CD4-positive, alpha-beta T cell treated with Interleukin-17A for 1 hour (primary cell): ENCODE measurements around the gene KIAA0040.

Experiments used
- DNase-seq: peaks from one replicate; pipeline ENCODE4 v3.0.0-alpha.2; 2020

The KIAA0040 gene

DNA sequence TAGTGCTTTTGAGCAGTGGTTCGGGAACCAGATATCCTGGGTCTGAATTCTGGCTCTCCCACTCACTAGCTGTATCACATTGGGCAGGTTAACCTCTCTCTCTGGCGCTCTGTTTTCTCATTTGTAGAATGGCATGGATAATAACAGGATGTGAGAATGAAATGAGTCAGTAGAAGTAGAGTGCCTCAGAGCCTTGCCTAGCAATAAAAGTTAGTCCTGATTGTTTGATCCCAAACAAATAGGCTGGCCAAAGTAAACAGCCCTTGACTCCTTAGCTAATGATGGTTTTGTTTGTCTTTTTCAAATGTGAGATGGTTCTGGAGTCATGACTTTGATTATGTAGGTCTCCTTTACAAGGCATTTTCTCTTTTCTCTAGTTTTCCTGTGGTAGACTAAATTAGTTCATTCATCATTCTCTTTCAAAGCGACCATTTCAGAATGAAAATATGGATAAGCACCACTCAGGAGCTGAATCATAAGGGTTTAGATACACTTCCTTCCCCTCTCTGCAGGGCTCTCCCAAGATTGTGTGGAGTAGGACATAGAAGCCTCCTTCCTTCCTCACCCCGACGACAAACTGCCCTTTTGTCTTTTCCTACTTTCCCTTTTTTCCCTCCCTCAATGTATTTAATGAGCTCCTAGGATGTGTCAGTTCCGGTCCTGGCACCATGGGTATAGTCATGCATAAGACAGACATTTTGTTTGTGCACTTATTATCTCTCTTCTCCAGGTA is 23.1 kb downstream of the KIAA0040 start:
- DNase-seq, result no peak

DNA sequence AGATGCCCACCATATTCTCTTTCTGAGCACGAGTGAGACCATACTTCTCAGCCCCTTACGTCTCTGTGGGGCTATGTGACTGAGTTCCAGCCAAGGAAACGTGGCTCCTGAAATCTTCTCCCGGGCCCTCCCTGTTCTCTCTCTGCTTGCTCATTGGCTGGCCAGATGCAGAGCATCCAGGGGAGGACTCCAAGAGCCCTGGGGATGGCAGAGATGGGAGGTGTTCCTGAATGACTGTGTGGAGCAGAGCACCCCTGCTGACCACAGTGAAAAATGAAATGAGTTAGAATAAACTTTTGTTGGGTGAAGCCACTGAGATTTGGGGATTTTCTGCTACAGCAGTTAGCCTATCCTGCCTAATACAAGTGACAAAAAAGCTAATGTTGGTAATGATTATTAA is 23.8 kb downstream of the KIAA0040 start:
- DNase-seq, result no peak

DNA sequence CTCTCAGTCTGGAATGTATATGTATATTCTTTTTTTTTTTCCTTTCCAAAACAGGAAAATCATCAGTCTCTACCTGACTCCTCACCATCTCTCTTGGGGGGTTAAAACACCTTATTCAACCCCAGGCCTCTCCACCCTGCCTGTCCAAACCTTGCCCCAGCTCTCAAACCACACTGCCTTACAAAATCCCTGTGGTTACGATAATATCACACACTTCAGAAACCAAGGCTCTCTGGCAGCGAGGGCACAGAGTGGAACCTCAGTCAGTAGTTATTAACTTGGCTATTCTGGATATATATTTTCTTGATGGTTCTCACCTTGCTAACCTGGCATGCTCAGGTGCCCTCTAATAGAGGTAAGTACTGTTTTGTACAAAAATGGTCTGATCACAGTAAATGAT is 24.7 kb downstream of the KIAA0040 start:
- DNase-seq, result no peak

DNA sequence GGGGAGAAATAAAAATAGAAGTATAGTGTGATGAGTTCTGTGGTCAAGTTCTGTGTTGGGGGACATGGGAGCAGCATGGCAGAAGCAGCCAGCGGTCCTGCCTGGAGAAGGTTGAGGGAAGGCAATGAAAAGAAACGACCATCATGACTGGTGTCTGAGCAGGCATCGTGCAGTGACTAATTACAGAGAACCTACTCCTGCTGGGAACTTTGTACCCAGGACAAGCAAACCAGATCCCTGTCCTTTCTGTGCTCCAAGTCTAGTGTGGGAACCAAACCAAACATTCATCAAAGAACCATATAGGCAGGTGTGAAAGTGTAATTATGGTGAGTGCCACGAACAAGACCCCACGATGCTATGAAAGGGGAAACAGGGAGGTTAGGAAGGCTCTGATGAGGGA is 25.8 kb downstream of the KIAA0040 start:
- no peak for DNase-seq

DNA sequence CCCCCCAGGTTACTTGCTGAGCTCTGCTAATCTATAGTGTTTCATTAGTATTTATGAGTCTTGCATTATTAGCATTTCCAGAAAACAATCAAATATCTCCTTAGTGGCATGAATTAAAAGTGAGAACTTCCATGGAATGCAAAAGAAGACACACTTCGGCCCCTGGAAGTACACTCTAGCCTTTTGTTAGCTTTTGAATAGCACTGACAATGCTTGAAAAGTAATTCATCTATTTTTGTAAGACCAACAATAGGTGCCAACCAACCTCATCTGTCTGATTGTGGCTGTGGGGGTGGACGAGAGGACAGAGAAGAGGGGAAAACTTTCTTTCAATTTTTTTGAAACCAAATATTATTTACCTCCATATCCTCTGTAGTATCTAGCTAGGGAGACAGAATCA is 27.8 kb downstream of the KIAA0040 start:
- DNase-seq, result no peak

DNA sequence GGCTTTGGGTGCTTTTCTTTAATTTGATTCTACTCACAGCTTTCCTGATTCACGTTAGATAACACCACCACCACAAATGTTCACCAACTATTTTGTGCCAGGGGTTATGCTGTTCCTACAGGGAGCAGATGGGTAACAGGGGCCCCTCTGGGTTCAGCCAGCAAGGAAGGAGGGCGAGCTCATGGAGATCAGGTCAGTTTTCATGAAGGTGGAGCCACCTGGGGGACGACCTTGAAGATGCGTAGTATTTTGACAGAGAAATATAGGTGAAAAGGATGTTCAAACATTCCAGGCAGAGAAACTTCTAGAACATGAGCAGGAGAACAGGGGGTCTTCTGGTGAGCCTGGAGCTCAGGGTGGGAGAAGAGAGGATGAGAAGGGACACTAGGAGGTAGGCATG is 28.9 kb downstream of the KIAA0040 start:
- no peak for DNase-seq

DNA sequence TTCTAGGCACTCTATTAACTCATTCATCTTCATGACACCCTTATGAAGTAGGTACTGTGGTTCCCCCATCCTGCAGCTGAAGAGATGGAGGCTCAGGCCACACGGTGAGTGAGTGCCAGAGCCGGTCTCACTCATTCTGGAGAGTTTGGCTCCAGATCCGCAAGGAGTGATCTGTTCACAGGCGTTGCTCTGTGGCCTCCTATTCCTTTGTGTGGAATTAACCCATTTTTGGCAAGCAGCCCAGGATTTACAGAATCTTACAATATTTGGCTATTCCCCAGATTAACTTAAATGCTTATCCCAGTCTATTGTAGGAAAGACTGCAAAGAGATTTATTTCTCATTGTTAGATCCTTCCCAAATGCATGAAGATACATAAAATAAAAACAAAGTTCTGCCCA is 29.6 kb downstream of the KIAA0040 start:
- no peak for DNase-seq

DNA sequence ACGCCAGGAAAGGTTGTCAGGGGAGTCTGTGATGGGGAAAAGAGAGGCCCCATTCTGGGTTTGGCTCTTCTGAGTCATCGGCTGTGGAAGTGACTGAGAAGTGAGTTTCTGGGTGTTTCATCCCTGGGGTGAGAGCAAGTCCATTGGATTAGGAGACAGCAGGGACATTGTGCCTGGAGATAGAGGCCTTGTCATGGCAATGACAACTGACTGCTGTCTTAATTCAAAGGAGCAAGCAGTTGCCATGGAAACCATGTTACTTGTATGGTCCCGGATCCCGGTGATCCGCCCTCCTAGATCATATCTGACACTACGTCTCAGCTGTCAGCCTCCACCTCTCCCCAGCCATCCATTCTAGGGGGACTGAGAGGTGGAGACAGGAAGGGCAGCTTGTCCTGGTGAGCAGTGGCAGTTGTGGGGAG is 34.4 kb downstream of the KIAA0040 start:
- no peak for DNase-seq

DNA sequence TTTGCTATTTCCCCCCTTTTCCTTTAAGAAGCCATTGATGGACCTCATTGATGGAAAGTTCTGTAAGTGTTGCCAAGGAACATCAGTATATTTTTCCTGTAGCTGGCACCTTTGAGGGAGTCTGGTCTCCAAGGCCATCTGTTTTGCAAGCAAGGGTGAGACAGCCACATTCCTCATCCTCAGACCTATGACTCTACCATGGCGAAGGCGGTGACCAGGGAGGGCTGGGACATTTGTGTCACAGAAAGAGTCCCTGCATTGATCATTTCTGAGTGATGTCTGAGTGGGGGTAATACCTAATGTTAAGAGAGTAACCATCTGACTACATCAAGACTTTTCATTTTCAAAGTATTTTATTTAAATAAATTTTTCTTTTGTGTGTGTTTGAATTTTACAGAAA is 35.4 kb downstream of the KIAA0040 start:
- DNase-seq, result no peak

DNA sequence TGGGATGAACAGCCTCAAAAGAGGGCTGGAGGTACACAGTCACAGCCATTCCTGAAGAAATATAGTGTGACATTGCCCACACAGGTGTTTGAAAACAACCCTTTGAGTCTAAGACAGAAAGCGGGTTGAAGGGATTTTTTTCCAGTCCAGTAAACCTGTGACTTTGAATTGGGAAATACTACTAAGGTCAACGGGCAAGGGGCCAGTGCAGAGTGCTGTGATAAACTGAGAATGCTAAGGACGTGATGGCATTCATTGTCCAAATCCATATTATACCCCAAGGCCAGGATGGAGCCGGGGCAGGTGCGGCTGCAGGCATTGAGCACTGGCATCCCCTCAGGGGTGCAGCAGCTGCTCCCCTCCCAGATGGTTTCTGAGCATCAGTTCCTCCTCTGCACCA is 36.6 kb downstream of the KIAA0040 start:
- no peak for DNase-seq

DNA sequence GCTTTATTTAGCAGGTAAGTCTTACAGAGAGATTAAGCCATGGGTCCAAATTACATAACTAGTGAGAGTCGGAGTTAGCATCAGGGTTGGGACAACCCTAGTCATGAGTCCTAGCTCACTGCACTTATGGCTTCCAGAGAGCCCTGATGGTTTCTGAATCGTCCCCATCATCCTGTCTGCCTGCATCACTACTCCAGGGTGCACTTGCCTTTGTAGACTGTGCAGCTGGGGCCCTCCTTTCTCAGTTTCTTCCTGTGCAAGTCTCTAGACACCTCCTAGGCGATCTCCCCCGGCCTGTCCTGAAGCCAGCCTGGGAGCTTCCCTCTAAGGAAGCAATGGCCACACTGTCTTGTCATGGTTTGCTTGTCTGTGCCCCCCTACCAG is 37.1 kb downstream of the KIAA0040 start:
- DNase-seq, result no peak

DNA sequence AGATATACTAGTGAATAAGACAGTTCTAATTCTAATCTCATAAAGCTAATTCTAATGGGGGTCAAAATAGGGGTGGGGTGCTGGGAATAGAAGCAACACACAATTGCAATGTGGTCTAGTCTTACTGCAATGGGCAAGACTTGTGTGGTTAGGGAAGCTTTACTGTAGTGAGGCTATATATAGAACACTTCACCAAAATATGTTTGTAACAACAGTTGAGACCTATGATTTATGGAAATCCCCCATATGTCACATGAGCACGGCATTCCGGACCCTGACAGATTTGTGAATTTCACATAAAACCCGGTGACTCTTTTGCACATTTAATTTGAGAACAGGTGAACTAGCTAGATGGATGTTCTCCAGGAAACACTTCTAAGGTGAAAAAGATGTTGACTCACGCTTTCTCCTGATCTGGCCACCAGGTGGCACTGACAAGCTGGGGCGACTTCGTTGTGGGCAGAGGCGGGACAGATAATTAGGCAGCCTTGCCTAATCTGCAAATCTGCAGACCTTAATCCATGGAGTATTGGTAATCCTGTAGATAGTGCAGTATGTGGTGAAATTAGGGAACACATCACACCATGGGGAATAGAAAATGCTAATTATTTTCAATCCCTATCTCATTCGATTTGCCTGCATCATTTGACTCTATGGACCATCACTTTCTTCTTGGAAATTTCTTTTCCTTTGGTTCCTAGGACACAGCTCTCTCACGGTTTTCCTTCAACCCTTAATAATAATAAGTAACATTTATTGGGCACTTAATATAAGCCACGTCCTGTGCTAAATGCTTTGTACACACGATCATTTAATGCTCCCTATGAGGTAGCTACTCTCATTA is 37.7 kb downstream of the KIAA0040 start:
- DNase-seq, result peak; percentile 77

DNA sequence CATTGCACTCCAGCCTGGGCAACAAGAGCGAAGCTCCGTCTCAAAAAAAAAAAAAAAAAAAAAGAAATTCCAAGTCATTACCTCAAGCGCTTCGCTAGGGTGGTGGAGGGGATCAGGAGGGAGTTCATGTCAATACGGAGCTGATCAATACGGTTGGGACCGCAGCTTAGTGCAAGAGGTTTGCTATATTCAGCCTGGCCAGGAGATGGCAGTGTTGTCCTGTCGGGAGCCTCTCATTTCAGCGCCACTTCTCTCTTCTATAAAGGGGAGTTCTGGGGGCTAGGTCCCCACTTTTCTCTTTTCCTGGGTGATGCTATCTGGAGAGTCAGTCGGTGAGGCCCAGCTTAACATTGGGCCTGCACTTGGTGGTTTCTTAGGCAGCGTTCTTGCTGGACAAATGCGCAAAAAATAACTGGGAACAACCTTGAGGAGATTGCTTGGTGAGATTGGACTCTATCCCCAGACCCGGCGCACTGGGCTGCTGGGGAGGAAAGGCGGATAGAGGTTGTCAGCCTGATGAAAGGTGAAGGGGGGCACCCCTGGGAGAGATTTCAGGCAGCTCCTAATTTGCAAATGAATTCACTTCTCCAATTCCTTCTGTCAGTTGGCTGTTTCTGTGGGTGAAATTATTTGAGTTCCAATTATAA is 40.4 kb downstream of the KIAA0040 start:
- DNase-seq, result peak; percentile 71

DNA sequence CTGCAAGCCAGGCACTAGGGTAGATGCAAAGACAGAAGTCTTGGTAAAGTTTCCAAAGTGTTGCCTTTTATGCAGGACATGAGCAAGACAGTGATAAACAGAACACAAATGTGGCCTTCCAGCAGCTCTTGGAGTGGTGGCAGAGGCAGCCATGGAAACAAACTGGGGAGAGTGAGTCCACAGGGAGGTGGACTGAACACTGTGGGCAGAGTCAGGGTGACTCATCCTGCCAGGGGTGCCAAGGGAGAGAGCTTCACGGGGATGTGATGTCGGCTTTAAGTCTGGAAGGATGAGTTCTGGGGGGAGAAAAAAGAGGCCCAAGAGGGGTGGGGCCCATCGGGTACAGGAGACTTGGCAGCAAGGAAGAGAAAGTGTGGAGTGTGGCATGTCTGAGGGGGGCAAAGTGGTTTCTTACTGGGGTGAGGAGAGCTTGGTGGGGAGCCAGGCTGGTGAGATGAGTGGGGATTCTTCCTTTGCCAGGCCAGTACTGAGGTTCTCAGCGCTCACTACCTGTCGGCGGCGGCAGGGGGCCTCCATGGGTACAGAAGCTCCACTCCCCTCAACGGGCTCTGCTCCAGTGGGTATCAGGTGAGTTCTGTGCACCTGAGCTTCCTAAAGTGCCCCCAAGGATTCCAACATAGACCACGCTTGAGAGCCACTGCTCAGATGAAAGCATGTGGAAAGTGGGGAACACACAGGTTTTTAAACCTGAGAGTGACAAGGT is 41.8 kb downstream of the KIAA0040 start:
- DNase-seq, result no peak

DNA sequence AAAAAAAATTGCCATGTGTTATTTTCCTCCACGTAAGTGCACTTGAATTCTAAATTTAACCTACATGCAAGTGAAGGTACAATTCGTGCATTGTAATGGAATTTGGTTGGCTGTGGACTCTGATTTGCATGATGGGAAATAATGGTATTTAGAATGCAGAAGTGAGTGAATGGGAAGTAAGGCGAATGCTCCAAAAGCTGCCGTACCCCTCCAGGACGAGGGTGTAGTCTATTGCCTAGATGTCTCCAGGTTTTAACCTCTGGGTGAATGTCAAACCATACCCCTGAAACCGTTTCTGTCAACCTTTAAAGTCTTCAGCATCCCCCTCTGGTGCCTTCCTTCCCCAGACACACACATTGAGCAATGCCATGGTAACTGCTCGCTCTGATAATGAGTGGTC is 44.5 kb downstream of the KIAA0040 start:
- DNase-seq, result no peak

DNA sequence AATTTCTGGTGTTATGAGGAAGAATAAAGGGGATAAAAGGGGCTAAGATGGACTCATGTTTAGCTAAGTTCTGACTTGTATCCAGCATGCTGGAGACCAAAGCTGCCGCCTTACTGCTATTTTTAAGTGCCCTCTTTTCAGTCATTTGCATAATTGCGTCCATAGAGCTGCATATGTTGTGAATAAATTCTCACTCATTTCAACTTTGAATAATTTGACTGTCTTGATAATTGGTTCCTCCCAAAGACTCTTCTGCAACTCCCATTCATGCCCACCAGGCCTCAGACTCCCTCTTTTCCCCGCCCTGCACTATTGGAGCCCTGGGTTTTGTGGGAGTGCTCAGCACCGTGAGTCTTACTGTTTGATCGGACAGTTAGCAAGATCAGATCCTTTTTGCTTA is 45.0 kb downstream of the KIAA0040 start:
- DNase-seq, result no peak

DNA sequence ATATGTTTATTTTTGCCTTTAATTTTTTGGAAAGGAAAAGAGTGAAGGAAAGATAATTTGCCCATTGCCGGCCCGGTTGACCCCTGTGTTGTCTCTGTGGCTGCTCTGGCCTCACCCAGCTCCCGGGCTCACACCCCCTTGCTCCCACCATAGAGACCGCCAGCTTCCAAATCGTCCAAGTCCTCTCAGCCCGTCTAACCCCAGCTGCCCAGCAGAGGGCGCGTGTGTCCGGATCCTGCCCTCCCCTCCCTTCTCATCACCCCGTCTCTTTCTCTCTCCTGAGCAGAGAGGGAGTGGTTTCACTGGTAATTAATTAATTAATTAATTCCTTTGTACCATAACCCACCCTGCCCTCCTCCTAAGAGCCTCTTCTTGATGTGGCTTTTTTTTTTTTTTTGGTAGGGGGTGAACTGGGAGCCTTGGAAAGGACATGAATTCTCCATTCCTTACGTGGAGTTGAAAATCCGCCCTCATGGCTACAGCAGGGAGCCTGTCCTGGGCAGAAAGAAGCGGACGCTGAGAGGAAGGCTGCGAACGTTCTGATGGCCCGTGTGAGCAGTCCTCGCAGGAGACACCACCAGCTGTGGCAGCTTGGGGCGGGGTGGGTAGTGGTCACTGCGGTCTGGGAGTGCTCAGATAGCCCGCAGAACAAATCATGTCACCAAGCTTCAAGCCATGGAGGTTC is 45.9 kb downstream of the KIAA0040 start:
- peak; percentile 63 for DNase-seq

DNA sequence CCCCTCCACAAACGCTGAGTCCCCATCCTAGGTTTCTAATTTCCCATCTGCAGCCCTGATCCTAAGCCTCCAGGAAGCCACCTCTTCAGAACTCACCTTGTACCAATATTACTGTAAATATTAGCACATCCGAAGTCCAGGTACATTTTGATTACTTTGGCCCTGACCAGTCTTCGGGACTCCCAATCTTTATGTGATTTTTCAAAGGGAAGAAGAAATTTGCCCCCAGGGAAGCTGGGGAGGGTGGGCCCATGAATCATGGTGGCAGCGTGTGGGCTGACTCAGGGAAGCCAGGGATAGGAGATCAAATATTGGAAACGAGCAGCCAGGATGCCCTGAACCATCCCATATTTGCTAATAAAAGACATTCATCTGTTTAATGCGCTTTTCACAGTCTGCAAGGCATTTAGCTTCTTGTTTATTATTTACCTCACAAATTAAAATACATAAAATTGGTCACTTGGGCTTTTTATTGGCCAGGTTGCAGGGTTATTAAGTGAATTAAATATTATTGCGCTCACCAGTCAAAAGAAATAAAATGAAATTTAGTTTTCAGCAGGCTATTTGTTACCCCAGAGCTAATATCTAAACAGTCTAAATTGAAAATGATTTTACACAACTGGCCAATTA is 46.6 kb downstream of the KIAA0040 start:
- no peak for DNase-seq

DNA sequence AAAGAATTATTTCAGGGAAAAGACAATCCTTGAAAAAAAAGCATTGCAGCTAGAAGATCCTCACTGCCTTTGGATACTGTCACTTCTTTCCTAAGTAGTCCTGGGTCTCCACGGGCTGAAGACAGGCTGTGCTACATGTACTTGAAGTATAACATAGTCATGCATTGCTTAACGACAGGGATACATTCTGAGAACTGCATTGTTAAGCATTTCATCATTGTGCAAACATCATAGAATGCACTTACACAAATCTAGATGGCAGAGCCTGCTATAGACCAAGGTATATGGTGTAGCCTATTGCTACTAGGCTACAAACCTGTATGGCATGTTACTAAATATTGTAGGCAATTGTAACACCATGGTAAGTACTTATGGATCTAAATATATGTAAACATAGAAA is 54.0 kb downstream of the KIAA0040 start:
- no peak for DNase-seq

DNA sequence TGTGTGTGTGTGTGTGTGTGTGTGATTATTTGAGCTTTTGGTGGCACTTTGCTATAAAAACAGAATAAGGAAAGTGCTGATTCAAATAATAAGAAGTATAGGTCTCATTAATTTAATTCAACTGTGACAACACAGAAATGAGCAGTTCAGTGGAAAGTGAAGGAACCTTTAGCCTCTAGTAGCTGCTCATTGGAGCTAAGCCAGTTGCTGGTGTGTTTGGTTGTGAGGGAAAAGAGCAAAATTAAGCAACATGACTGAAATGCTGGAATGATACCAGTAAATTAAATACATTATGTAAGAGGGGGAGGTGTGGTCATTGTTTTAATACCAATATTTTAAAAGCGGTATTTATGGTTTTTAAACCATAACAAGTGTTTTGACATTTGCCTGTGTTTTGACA is 55.2 kb downstream of the KIAA0040 start:
- no peak for DNase-seq

DNA sequence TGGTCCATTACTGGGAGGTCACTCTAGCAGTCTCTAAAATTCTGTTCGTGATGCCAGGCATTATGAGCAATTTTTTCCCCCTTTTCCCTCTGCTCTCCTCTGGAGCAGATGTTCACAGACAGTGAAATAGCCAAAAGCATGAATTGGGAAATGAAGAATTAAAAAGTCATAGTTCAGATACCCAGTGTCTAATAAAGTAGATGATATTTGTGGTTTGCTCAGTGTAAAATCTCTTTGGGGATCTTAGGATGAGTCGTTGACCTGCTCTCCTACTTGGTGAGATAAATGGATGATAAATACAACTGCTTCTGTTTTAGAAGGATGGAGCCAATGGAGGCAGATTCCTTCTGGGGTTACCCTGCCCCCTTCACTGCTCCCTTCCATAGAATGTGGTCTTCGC is 56.3 kb downstream of the KIAA0040 start:
- no peak for DNase-seq

DNA sequence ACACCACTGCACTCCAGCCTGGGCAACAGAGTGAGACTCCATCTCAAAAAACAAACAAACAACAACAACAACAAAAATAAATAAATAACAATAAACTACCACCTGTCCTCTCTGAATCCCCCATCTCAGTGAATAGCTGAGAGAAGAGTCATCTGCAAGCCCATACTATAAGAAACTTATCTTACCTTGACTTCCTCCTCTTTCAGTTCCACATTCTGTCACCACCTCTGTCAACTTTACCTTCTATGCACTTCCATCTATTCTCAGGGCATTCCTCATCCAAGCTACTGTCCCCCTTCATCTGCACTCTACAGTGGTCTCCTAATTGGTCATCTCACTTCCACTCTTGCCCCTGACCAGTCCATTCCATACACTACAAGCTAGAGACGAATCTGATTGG is 58.1 kb downstream of the KIAA0040 start:
- DNase-seq, result no peak
